GM21381 (cell line): ENCODE measurements around the gene ISG20.
A peak's percentile ranks its signal among the peaks of the same experiment; 100 is the strongest.

Experiments
- ATAC-seq: cut with Tn5 transposase; IDR thresholded peaks from one replicate; pipeline ENCODE4 v1.9.1; 2021; ENCODE audit warnings: mild to moderate bottlenecking, moderate library complexity; ENCODE audit not compliant: unreplicated experiment

Gene ISG20

GRCh38 chr15:88652456-88653199 lies 13.8 kb downstream of the ISG20 start:
- no peak for ATAC-seq

DNA sequence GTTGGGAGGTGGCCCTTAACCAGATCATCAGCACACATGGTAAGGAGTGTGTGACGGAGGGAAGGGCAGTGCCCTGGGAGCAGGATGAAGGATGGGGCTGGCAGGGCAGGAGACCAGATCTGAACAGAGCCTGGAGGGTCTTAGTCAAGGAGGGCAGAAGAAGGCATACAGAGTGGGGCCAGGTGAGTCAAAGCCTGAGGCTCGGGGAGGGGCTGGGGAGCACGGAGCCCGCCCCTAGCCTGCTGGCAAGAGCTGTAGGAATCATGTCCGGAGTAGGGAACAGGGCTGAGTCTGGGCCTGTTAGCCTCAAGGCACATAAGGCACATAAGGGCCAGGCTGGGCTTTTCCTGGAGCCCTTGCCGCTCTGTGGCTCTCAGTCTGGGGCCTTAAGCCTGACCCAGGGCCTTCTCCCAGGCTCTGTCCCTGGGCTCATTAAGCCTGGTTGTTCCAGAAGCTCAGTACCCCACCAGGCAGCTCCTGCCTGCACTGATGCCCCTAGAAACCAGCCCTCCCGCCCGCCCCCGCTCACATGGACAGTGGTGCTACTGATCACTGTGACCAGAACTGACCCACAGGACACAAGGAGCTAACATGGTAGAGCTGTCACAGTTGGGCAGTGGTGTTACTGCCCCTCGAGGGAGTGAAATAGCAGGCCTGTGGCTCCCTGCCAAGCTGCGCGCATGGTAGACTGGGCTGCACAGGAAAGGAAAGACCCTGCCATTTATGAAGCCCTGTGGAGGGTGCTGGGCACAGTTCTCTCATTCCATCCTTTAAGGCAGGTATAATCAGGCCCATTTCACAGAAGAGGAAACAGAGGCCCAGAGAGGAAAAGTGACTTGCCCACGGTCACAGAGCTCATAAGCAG lies 14.6 kb downstream of the ISG20 start:
- ATAC-seq: no peak

- no peak for ATAC-seq
These were observed 15.8 kb downstream of the ISG20 start for GRCh38 chr15:88654430-88655102.

DNA sequence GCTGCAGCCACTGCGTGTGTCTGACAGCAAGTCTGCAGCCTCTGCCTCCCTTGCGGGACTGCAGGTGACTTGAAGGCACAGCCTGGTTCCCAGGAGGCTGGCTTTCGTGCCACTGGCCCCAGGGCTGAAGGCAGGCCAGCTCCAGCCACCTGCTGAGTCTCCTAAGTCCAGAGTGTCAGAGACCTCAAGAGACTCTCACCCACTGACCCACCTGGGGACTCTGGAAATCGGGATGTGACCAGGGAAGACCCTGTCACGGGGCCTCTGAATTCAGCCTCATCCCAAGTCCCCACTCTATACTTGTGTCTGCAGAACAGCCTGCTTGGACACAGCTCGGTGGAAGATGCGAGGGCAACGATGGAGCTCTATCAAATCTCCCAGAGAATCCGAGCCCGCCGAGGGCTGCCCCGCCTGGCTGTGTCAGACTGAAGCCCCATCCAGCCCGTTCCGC lies 16.3 kb downstream of the ISG20 start:
- ATAC-seq: no peak

DNA sequence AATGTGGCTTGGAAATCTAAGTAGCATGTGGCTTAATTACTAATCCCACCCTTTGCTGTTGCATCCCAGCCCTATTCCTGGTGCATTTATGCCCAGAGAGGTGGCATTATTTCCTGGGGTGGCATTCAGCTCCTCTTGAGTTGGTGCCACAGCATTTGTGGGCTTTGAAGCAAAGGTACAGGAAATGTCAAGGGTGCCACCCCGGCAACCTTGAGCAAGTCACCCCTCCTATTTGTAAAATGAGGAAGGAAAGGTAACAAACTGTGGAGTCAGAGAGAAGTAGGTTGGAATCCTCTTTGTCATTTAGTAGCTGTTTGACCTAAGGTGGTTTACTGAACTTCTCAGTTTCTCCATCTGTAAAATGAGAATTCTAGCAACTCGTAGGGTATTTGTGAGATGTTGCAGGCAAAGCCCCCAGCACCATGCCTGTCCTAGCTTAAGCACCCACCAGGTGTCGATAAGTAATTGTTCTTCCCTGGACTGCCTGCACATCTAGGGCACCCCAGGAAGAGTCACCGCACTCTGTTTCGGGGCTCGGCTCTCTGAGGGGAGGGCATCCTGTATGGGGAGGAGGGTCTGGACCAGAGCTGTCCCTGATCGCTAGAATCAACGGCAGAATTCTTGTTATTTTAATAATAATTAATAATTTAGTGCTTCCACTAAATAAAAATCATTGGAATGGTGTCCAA lies 17.1 kb downstream of the ISG20 start:
- ATAC-seq: no peak

DNA sequence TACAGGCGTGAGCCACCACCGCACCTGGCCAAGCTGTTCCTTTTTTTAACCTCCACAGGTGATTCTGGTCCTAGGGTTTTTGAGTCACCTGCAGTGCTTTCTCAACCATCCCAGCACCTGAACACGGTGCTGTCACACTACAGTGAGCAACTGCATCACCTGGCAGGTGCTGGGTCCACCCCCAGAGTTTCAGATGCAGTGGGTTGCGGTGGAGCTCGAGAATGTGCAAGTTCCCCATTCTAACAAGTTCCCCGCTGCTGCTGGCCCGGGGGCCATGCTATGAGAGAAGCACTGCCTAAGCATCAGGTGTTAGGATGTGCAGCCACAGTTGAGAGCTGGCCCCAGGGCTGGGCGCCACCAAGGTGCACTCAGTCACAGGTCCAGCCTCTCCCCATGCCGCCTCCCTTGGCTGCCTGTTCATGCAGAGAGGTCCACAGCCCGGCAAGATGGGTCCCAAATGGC lies 18.0 kb downstream of the ISG20 start:
- ATAC-seq: peak; percentile 91

DNA sequence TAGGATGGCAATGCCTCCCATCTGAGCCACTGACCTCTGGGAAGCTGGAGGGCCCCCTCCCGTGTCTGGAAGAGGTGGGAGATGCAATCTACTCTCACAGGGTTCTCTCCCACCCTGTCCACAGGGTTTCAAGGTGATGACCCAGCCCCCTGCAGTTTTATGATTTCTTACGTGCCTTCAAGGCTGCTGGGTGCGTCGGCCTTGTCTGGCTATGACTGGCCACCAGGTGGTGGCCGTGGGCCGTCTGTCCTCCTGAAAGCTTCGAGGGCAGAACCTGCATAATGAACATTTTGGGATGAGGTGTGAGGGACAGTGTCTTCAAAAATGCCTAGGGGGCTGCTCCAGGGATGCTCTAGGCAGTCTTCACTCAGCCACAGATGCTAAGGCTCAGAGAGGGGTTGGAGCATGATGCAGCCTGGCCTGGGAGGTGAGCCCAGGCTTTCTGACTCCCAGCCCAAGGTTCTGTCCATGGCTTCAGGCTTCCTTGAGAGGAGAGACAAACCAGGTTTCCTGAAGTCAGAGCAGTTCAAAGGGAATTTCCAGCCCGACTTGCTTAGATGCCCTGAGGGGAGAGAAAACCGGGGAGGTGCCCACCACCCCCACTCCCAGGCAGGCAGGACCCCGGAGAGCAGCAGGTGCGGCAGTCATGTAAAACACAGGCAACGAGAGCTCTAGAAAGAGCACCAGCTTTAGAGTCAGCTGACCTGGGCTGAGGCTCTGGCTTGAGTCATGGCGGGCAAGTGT lies 18.7 kb downstream of the ISG20 start:
- ATAC-seq: no peak

GRCh38 chr15:88658070-88658965 lies 19.5 kb downstream of the ISG20 start:
- no peak for ATAC-seq

DNA sequence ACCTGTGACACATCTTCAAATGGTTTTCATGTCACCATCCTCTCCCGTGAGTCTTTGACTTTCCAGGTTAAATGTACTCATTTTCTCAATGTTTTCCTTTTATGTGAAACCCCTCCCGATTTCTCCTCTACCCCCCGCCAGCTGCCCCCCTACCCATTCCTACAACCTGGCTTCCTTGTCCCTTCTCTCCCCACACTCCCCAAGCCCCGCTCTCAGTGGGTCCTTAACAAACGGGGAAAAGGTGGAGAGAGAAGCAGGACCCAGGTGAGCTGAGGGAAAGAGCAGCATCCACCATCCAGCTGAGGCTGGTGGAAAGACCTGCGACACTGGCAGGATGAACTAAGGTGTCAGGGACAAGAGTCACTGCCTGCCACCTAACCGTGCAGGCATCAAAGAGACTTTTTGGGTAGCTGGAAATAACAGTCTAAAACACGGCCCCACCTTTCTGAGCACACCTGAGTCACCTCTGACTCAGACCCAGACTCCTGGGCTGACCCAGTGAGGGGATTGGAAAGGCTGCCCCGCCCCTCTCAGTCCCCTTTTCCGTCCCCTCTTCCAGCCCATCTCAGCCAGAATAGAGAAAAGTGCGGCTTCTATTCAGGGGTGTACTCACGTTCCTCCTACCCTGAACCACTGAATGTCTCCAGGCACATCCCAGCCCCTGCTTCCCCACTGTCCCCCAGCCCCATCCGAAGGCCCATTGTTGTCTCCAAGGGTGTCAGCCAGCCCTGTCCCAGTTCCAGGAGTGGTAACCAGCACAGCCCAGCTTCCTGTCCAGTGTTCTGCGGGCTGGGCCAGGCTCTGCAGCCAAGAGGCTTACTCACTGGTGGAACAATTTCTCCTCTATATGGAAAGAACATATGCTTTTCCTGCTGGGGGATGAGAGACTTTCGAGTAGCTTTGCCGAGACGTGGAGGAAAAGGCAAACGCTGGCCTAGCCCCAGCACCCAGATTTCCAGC lies 20.4 kb downstream of the ISG20 start:
- no peak for ATAC-seq

- no peak for ATAC-seq
These were observed 22.4 kb downstream of the ISG20 start for GRCh38 chr15:88661041-88661700.

DNA sequence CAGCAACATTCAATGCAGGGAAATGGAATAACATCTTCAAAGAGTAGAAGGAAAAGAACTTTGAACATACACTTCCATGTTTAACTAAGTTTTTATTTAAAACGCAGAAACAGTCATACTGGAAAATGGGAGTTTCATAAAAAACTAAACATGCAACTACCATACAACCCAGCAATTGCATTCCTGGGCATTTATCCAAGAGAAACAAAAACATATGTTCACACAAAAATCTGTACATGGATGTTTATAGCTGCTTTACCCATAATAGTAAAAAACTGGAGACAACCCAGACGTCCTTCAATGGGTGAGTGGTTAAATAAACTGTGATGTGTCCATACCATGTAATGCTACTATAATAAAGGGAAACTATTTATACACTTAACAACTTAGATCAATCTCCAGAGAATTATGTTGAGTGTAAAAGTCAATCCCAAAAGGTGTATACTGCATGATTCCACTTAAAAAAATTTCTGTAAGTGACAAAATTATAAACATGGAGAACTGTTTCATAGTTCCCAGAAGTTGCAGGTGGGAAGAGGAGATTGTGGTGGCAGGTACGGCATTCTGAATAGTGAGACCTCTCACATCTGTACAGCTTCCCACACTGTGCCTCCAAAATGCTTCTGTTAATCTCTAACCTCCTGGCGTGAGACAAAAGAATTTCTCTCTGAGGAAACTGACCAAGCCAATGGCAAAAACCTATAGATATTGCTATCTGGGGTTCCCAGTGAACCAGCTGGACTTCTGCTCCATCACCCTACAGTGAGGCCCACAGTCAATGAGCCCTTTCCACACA lies 23.1 kb downstream of the ISG20 start:
- ATAC-seq: no peak

- no peak for ATAC-seq
These were observed 24.4 kb downstream of the ISG20 start for GRCh38 chr15:88663141-88663621.

DNA sequence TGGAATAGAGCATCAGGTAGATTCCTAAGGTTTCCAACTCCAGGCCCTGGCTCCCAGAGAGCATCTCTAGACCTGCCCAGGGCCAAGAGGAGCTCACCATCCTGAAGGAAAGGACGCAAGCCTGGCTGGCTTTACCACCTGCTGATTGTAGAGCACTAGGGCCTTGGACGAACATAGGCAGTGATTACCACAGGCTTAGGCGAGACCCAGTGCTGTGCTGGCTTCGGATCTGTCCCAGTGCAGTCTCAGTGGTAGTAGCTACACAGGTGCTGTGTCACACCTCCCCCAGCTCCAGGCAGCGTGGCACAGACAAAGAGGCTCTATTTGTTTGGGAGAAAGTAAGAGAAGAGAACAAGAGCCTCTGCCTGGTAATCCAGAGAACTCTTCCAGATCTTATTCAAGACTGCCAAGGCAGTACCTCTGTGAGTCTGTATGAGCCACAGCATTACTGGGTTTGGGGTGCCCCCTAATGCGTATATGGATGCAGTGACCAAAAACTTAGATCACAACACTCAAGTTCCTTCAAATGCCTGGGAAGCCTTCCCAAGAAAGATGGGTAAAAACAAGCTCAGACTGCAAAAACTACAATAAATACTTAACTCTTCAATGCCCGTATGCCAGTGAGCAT lies 25.4 kb downstream of the ISG20 start:
- no peak for ATAC-seq

- no peak for ATAC-seq
These were observed 35.8 kb downstream of the ISG20 start for GRCh38 chr15:88674661-88675060.

DNA sequence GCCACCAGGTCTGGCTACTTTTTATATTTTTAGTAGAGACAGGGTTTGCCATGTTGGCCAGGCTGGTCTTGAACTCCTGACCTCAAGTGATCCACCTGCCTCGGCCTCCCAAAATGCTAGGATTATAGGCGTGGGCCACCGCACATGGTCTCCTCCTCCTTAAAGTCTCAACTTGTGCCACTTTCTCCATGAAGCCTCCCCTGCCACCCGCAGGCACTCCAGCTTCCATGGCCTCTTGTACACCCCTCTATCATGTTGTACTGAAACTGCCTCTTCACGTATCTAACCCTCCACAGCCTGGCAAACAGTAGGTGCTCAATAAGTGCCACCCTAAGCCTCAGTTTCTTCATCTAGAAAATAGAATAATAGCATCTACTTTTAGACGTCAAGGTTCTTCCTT lies 39.9 kb downstream of the ISG20 start:
- ATAC-seq: no peak
